ENCODE results near the gene LRP1B. TPM values are rescaled to one million over a fixed set of nuclear protein-coding genes. Genes with fewer than 3 reads are reported as not detected.

LRP1B gene
- total RNA-seq, 2 experiments from 2014 or later, result not detected

- ChIA-PET POLR2A (no interaction called here), CTCF (no interaction called here)
- no peak overlapping the region for H3K27ac Mint-ChIP-seq
- intact Hi-C loops (cut with DNase I, micrococcal nuclease), result no loop called here
- no peak overlapping the region for H3K4me3 Mint-ChIP-seq
- peaks cover 4% of the 10 kb centered on the region for H3K9me3 Mint-ChIP-seq (ENCODE audit: low read depth)
- no peaks in the 10 kb centered on the region for H3K4me1 Mint-ChIP-seq
- DNase-seq, result no peak
- no peaks in the 10 kb centered on the region for H3K27me3 Mint-ChIP-seq
- ATAC-seq, result no peak
- H3K36me3 Mint-ChIP-seq (ENCODE audit: low read depth), result no peaks in the 10 kb centered on the region
These were observed 1487.0 kb downstream of the LRP1B start for GRCh38 chr2:140643761-140644187.

- H3K4me1 Mint-ChIP-seq, result no peaks in the 10 kb centered on the region
- intact Hi-C loops (cut with DNase I, micrococcal nuclease), result no loop called here
- no peaks in the 10 kb centered on the region for H3K36me3 Mint-ChIP-seq (ENCODE audit: low read depth)
- no peak for ATAC-seq
- DNase-seq, result no peak
- no peak overlapping the region for H3K4me3 Mint-ChIP-seq
- H3K27ac Mint-ChIP-seq, result no peak overlapping the region
- no peaks in the 10 kb centered on the region for H3K27me3 Mint-ChIP-seq
- POLR2A ChIA-PET, result no interaction called here
- peaks cover 4% of the 10 kb centered on the region for H3K9me3 Mint-ChIP-seq (ENCODE audit: low read depth)
- CTCF ChIA-PET, result no interaction called here
These were observed 1489.7 kb downstream of the LRP1B start for GRCh38 chr2:140641163-140641562.

GRCh38 chr2:140639628-140640027 is 1491.2 kb downstream of the LRP1B start:
- DNase-seq (no peak), ATAC-seq (no peak)
- POLR2A ChIA-PET, result no interaction called here
- CTCF ChIA-PET, result no interaction called here
- no peaks in the 10 kb centered on the region for H3K4me1 Mint-ChIP-seq
- H3K36me3 Mint-ChIP-seq (ENCODE audit: low read depth), result no peaks in the 10 kb centered on the region
- H3K27ac Mint-ChIP-seq, result no peak overlapping the region
- no peak overlapping the region for H3K4me3 Mint-ChIP-seq
- intact Hi-C loops (cut with DNase I, micrococcal nuclease), result no loop called here
- no peaks in the 10 kb centered on the region for H3K27me3 Mint-ChIP-seq
- H3K9me3 Mint-ChIP-seq (ENCODE audit: low read depth), result peaks cover 2% of the 10 kb centered on the region

GRCh38 chr2:140630557-140630956 is 1500.3 kb downstream of the LRP1B start:
- DNase-seq, result no peak
- CTCF ChIA-PET, result no interaction called here
- intact Hi-C loops (cut with DNase I, micrococcal nuclease), result no loop called here
- Mint-ChIP-seq H3K4me3 (no peak overlapping the region), H3K9me3 (ENCODE audit: low read depth) (peaks cover 17% of the 10 kb centered on the region), H3K27ac (no peak overlapping the region), H3K36me3 (ENCODE audit: low read depth) (no peaks in the 10 kb centered on the region), H3K27me3 (no peaks in the 10 kb centered on the region), H3K4me1 (no peaks in the 10 kb centered on the region)
- ATAC-seq, result no peak
- POLR2A ChIA-PET, result no interaction called here

GRCh38 chr2:140627885-140628284 is 1502.9 kb downstream of the LRP1B start:
- Mint-ChIP-seq H3K27ac (no peak overlapping the region), H3K27me3 (no peaks in the 10 kb centered on the region), H3K36me3 (ENCODE audit: low read depth) (no peaks in the 10 kb centered on the region), H3K4me1 (no peaks in the 10 kb centered on the region), H3K9me3 (ENCODE audit: low read depth) (peaks cover 22% of the 10 kb centered on the region), H3K4me3 (no peak overlapping the region)
- ChIA-PET CTCF (no interaction called here), POLR2A (no interaction called here)
- no peak for ATAC-seq
- DNase-seq, result no peak
- intact Hi-C loops (cut with DNase I, micrococcal nuclease), result no loop called here

- ChIA-PET CTCF (no interaction called here), POLR2A (no interaction called here)
- H3K4me3 Mint-ChIP-seq, result no peak overlapping the region
- no peak for ATAC-seq
- no peak overlapping the region for H3K27ac Mint-ChIP-seq
- peaks cover 22% of the 10 kb centered on the region for H3K9me3 Mint-ChIP-seq (ENCODE audit: low read depth)
- DNase-seq, result no peak
- intact Hi-C loops (cut with DNase I, micrococcal nuclease), result no loop called here
- no peaks in the 10 kb centered on the region for H3K36me3 Mint-ChIP-seq (ENCODE audit: low read depth)
- H3K4me1 Mint-ChIP-seq, result no peaks in the 10 kb centered on the region
- no peaks in the 10 kb centered on the region for H3K27me3 Mint-ChIP-seq
These were observed 1503.7 kb downstream of the LRP1B start for GRCh38 chr2:140627136-140627535.

GRCh38 chr2:140624200-140624599 is 1506.6 kb downstream of the LRP1B start:
- no peaks in the 10 kb centered on the region for H3K4me1 Mint-ChIP-seq
- DNase-seq (no peak), ATAC-seq (no peak)
- peaks cover 18% of the 10 kb centered on the region for H3K9me3 Mint-ChIP-seq (ENCODE audit: low read depth)
- CTCF ChIA-PET, result no interaction called here
- POLR2A ChIA-PET, result no interaction called here
- H3K4me3 Mint-ChIP-seq, result no peak overlapping the region
- intact Hi-C loops (cut with DNase I, micrococcal nuclease), result no loop called here
- no peaks in the 10 kb centered on the region for H3K36me3 Mint-ChIP-seq (ENCODE audit: low read depth)
- H3K27me3 Mint-ChIP-seq, result no peaks in the 10 kb centered on the region
- no peak overlapping the region for H3K27ac Mint-ChIP-seq

GRCh38 chr2:140621583-140622362 is 1509.0 kb downstream of the LRP1B start:
- ATAC-seq (no peak), DNase-seq (no peak)
- Mint-ChIP-seq H3K27ac (no peak overlapping the region), H3K36me3 (ENCODE audit: low read depth) (no peaks in the 10 kb centered on the region), H3K9me3 (ENCODE audit: low read depth) (peaks cover 8% of the 10 kb centered on the region), H3K27me3 (no peaks in the 10 kb centered on the region), H3K4me1 (no peaks in the 10 kb centered on the region), H3K4me3 (no peak overlapping the region)
- intact Hi-C loops (cut with DNase I, micrococcal nuclease), result no loop called here
- CTCF ChIA-PET, result no interaction called here
- POLR2A ChIA-PET, result no interaction called here

GRCh38 chr2:140604788-140605187 is 1526.0 kb downstream of the LRP1B start:
- no peaks in the 10 kb centered on the region for H3K36me3 Mint-ChIP-seq (ENCODE audit: low read depth)
- no peak for ATAC-seq
- POLR2A ChIA-PET, result no interaction called here
- intact Hi-C loops (cut with DNase I, micrococcal nuclease), result no loop called here
- no peak overlapping the region for H3K4me3 Mint-ChIP-seq
- no peak for DNase-seq
- no peaks in the 10 kb centered on the region for H3K4me1 Mint-ChIP-seq
- no peak overlapping the region for H3K27ac Mint-ChIP-seq
- no peaks in the 10 kb centered on the region for H3K27me3 Mint-ChIP-seq
- CTCF ChIA-PET, result no interaction called here
- peaks cover 3% of the 10 kb centered on the region for H3K9me3 Mint-ChIP-seq (ENCODE audit: low read depth)

GRCh38 chr2:140604096-140604495 is 1526.7 kb downstream of the LRP1B start:
- Mint-ChIP-seq H3K27me3 (no peaks in the 10 kb centered on the region), H3K27ac (no peak overlapping the region), H3K36me3 (ENCODE audit: low read depth) (no peaks in the 10 kb centered on the region), H3K4me3 (no peak overlapping the region), H3K9me3 (ENCODE audit: low read depth) (peaks cover 2% of the 10 kb centered on the region), H3K4me1 (no peaks in the 10 kb centered on the region)
- DNase-seq, result no peak
- POLR2A ChIA-PET, result no interaction called here
- intact Hi-C loops (cut with DNase I, micrococcal nuclease), result no loop called here
- CTCF ChIA-PET, result no interaction called here
- ATAC-seq, result no peak

- DNase-seq, result no peak
- H3K27me3 Mint-ChIP-seq, result no peaks in the 10 kb centered on the region
- no peaks in the 10 kb centered on the region for H3K4me1 Mint-ChIP-seq
- H3K9me3 Mint-ChIP-seq (ENCODE audit: low read depth), result peaks cover 2% of the 10 kb centered on the region
- no peak for ATAC-seq
- intact Hi-C loops (cut with DNase I, micrococcal nuclease), result no loop called here
- ChIA-PET CTCF (no interaction called here), POLR2A (no interaction called here)
- no peaks in the 10 kb centered on the region for H3K36me3 Mint-ChIP-seq (ENCODE audit: low read depth)
- H3K27ac Mint-ChIP-seq, result no peak overlapping the region
- no peak overlapping the region for H3K4me3 Mint-ChIP-seq
These were observed 1527.4 kb downstream of the LRP1B start for GRCh38 chr2:140603416-140603815.

GRCh38 chr2:140601801-140602200 is 1529.0 kb downstream of the LRP1B start:
- Mint-ChIP-seq H3K27me3 (no peaks in the 10 kb centered on the region), H3K27ac (no peak overlapping the region), H3K4me1 (no peaks in the 10 kb centered on the region), H3K9me3 (ENCODE audit: low read depth) (peaks cover under 1% of the 10 kb centered on the region), H3K4me3 (no peak overlapping the region), H3K36me3 (ENCODE audit: low read depth) (no peaks in the 10 kb centered on the region)
- DNase-seq (no peak), ATAC-seq (no peak)
- POLR2A ChIA-PET, result no interaction called here
- CTCF ChIA-PET, result no interaction called here
- intact Hi-C loops (cut with DNase I, micrococcal nuclease), result no loop called here

GRCh38 chr2:140601342-140601741 is 1529.5 kb downstream of the LRP1B start:
- no peak overlapping the region for H3K27ac Mint-ChIP-seq
- no peaks in the 10 kb centered on the region for H3K4me1 Mint-ChIP-seq
- ChIA-PET CTCF (no interaction called here), POLR2A (no interaction called here)
- no peak for DNase-seq
- H3K4me3 Mint-ChIP-seq, result no peak overlapping the region
- no peaks in the 10 kb centered on the region for H3K9me3 Mint-ChIP-seq (ENCODE audit: low read depth)
- H3K36me3 Mint-ChIP-seq (ENCODE audit: low read depth), result no peaks in the 10 kb centered on the region
- no peaks in the 10 kb centered on the region for H3K27me3 Mint-ChIP-seq
- intact Hi-C loops (cut with DNase I, micrococcal nuclease), result no loop called here
- no peak for ATAC-seq
